Right renal pelvis (tissue), 4 donors: Measurements from ENCODE around the gene C11orf97. TPM values are rescaled to one million over a fixed set of nuclear protein-coding genes. Genes with fewer than 3 reads are reported as not detected.

Experiments used
- DNase-seq, 4 donors: peaks; one replicate each; pipeline ENCODE4 v3.0.0-alpha.2; 2013; ENCODE audit warnings: low read depth in 4 of 4, low spot score in 3 of 4, missing footprints in 1 of 4
- polyA plus RNA-seq, 4 donors: library from polyadenylated mRNA; unstranded; fragments of 120-200 nt; gene quantifications; one replicate each; pipeline ENCODE4 v1.2.1, GENCODE V29; 2013; ENCODE audit not compliant: insufficient read length in 4 of 4

Gene C11orf97
- polyA plus RNA-seq, 4 donors: 0.16 to 0.25 TPM; not detected in 2

DNA sequence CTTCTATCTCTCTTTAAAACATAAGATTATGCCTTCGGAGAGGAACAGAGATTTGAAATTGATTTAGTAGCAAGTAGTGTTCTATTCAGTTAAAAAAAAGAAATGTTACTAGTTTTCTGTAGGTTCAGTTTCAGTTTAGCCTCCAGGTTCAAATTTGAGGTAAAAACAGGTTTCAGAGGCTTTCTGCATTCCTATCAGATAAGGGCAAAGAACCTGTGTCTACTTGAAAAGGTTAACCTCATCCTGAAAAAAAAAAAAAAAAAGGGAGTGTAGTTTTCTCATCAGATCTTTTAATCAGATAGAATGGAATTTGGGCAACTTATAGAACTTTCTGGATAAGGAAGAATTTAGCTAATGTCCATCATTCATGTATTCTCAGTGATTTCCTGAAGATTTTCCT lies 12.1 kb downstream of the C11orf97 start:
- no peak for DNase-seq

DNA sequence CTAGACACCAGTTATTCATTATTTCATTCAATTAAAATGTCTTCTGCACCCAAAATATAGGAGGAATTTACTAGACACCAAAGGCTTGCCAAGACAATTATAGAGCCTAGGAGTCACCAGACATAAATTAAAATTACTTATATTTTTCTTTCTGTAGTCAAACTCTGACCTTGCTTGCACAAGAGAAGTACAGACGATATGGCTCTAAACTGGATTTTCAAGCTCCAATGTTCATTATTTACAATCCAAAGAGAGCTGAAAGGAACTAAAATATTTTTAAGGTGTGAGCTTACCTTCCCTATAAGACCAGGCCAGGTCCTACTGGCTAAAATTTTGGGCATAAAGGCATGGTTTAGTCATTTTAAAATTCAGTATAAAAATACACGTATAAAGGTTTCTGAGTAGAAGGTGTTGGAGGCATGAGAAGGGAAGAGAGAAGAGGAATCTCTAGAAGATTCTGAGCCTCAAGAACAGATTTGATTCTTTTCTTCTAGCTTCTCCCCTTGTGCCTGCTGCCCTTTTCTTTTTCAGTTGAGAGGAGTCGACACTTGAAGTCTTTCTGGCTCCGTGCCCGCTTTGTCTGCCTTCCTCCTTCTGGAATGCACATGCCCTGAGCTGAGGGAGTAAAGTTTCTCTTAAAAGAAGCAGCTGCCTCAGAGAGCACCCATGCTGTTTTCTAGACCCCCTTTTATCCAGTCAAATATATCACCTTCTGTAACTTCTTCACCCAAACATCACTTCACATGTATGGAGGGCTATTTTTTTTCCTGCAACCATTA lies 13.5 kb downstream of the C11orf97 start:
- peak in 3 of 4 donors; percentile 60 to 71 (median 65) for DNase-seq

DNA sequence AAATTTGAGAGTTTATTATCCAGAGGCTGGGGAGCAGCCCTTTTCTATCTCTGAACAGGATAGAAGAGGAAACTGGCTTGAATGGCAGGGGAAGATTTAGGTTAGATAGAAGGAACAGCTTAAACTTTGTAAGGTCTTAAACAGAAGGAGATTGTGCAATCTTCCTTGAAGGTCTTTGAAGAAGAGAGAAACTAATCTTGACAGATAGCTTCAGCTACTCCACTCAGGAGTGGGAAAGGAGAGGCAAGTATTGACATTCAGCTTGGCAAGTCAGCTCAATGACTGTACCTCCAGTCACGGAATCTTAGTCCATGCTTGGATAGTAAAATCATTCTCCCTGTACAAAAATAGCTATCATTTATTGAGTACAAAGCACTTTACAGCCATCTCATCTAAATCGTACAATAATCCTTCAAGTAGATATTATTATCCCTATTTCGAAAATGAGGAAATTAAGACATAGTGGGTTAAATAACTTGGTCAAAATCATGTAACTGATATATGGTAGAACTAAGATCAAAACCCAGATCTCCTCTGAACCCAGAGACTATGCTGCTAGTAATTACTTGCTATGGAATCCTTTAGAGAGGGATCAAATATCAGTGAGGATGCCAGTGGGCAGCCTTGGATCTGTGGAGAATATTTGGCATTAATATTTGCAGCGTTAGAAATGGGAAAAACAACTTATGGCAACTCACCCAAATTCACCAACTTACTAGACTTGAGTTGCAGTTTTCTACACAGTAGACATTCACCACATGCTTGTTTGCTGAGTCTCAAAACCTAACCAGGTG lies 14.6 kb downstream of the C11orf97 start:
- DNase-seq: no peak

GRCh38 chr11:94528551-94528950 lies 16.3 kb downstream of the C11orf97 start:
- no peak for DNase-seq

GRCh38 chr11:94532211-94532610 lies 19.9 kb downstream of the C11orf97 start:
- DNase-seq: no peak

GRCh38 chr11:94533206-94533605 lies 20.9 kb downstream of the C11orf97 start:
- no peak for DNase-seq

- DNase-seq: no peak
Measured at GRCh38 chr11:94533696-94534630, 21.7 kb downstream of the C11orf97 start.

DNA sequence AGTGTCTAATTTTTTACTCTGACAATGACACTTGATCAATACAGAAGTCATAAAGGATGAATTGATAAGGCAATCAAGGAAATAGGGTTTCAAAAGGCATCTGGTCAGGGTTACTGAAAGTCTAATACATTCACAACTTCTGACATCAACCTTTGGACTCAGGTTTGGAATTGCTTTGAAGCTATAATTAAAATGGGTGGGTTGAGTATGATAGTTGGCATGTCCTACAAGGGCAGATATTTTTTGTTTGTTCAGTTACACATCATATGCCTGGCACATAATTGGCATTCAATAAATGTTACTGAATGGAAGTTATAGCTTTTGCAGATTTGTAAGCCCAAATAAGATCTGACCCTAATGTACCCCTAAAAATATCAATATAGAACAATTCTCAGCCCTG lies 24.1 kb downstream of the C11orf97 start:
- DNase-seq: no peak

DNA sequence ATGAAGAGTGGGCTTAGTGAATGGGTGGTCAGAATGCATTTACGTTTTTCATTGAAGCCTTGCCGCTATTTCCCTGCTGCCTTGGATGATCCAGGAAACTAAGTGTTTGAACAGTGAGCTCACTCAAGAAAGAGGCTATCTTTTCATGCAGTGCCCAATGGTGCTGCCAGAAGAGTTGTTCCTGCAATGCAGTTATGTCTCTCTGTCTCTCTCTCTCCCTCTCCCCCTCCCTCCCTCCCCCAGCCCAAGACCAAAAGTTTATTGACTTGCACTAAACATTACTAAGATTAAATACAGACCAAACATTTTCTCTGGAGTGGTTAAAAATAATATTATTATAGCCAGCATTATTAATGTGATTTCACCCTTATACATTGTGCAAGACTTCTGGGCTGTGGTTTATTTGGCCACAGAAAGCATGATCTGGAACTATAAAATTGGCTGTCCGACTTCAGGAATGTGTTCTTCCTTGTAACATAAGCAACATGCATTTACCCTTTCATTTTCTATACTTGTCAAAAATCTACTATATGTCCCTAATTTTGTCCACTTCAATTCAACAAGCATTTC lies 24.9 kb downstream of the C11orf97 start:
- DNase-seq: no peak

DNA sequence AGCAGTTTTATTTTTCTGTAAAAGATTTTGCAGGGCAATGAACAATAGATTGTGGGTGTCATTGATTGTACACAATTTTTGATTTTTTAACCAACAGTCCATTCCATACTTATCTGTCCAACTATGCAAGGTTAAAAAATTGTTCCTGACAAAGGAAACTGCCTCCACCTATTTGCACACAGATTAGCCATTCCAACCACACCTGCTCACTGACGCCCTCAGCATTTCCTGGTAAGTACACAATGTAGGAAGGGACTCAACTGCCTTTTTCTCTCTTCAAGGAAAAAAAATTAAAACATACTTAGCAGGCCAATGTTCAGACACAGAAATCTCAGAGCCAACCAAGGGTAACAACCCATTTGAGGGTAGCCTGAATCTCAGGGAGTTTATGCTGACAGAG lies 27.2 kb downstream of the C11orf97 start:
- DNase-seq: no peak

- DNase-seq: peak; percentile 60 to 74 (median 70)
Measured at GRCh38 chr11:94543695-94544645, 31.7 kb downstream of the C11orf97 start, which contains the start of gene FUT4. Gene FUT4, plus strand, starts transcription at chr11:94543921. Its CDS starts 213 bp downstream, at chr11:94544134.

GRCh38 chr11:94544646-94545263 lies 32.5 kb downstream of the C11orf97 start:
- no peak for DNase-seq

GRCh38 chr11:94545264-94546161 lies 33.3 kb downstream of the C11orf97 start:
- DNase-seq: no peak

- DNase-seq: no peak
Measured at GRCh38 chr11:94546162-94546470, 33.9 kb downstream of the C11orf97 start.

GRCh38 chr11:94546886-94547285 lies 34.6 kb downstream of the C11orf97 start:
- DNase-seq: no peak

DNA sequence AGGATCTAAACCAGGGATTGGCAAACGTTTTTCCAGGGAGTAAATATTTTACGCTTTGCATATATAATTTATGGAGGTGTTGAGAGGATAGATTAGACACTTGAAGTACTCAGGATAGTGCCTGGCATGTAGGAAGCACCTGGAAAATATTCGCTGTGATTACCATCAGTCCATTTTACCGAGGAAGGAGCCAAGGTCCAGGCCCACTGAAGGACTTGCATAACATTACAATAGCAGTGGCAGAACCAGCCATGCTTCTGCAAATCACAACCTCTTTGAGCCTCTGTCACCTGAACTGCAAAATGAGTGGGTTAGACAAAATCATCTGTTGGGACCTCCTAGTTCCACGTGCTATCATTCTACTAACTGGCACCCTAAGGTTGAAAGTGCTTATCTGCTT lies 36.9 kb downstream of the C11orf97 start:
- no peak for DNase-seq

DNA sequence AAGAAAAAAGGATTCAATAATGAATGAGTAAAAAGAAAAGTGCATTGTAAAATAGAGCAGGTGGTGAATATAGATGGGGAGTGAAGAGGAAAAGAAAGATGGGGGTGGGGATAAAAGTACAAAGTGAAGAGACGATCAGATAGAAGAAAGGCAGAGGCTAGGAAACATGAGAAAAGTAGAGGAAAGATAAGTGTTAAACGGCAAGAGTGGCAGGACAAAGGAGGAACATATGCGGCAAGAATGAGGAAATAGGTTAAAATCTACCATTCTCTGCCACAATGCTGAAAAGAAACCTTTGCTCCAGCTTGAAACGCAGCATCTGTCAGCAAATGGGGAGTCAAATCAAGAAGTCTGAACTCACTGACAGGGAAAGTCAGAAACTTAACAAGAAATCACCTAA lies 38.3 kb downstream of the C11orf97 start:
- DNase-seq: no peak

DNA sequence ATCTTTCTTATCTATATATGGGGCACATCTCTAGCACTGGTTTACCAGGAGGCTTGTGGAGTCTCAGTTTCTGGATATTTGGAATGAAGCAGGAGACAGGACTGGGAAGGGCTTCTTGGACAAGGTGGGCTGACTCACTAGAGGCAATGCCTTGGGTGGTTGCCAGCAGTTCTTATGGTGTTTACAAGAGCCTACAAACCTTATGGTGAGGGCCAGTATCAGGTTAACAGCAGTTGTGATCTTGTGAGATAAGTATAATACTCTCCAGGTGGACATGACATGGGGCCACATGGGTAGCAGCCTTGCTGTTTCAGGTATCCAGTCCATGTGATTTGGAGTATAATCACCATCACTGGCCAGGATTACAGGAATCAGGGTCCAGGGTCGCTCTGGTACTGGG lies 41.7 kb downstream of the C11orf97 start:
- DNase-seq: no peak
